Stimulated activated CD4-positive, alpha-beta T cell treated with anti-CD3 and anti-CD28 coated beads, Interleukin-1b, Interleukin-23, amount 100 ng/mL, for 24 hours (primary cell): ENCODE results near the gene UGT1A8.

Experiments used
- DNase-seq, 4 experiments: peaks; one replicate each; pipeline ENCODE4 v3.0.0-alpha.2; 2020; ENCODE audit warnings: low read depth in 4 of 4, low spot score in 1 of 4

The UGT1A8 gene

GRCh38 chr2:233799087-233799665 is 181.7 kb downstream of the UGT1A8 start:
- no peak for DNase-seq

- no peak for DNase-seq
These were observed 182.3 kb downstream of the UGT1A8 start for GRCh38 chr2:233799716-233800115.

- DNase-seq = no peak
These were observed 182.8 kb downstream of the UGT1A8 start for GRCh38 chr2:233800208-233800607.

GRCh38 chr2:233801357-233802131 is 184.1 kb downstream of the UGT1A8 start:
- no peak for DNase-seq

DNA sequence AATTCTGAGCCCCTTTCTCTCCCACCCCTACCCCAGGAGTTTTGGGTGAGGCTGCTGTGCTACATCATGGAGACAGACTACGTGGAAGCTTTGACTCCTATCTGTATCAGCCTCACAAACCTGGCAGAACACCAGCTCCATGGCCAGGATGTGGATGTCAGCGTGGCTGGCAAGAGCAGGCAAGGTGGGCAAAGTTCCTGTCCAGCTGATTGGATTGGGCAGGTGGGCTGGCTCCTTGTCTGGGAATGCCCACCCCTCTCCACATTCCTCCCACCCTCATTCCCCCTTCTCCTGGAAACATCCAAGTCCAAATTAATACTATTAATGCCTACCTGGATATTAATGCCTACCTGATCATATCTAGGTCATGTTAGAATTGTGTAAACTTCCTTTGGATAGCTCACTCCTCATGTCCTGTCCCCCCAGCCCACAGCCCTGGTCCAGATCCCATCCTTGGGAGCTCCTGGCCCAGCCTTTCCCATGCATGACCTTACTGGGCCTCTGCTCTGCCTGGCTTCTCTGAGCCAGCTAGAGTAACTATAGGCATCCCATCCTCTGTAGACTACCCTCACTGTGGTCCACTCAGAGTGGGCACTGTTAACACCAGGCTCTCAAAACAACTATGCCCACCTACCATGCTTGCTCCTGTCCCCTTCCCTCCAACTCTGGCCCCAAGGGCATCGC is 184.8 kb downstream of the UGT1A8 start:
- DNase-seq = no peak

GRCh38 chr2:233803292-233803911 is 186.0 kb downstream of the UGT1A8 start:
- DNase-seq = no peak

DNA sequence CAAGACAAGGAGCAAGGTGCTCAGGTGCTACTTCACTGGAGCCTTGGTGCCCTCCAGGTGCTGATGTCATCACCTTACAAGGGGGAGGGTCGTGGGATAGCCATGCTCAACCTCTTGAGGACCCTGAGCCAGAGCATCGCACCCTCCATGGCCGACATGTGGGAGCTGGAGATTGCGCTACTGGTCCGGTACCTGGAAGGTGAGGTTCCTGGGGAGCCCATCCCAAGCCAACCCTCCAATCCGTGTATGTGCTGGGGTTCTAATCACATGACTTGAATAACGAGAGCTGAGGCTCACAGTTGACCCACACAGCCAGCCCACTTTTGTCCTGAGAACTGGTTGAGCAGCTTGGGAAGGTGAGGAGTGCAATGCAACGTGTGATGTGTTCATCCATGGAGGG is 186.6 kb downstream of the UGT1A8 start:
- DNase-seq = no peak

DNA sequence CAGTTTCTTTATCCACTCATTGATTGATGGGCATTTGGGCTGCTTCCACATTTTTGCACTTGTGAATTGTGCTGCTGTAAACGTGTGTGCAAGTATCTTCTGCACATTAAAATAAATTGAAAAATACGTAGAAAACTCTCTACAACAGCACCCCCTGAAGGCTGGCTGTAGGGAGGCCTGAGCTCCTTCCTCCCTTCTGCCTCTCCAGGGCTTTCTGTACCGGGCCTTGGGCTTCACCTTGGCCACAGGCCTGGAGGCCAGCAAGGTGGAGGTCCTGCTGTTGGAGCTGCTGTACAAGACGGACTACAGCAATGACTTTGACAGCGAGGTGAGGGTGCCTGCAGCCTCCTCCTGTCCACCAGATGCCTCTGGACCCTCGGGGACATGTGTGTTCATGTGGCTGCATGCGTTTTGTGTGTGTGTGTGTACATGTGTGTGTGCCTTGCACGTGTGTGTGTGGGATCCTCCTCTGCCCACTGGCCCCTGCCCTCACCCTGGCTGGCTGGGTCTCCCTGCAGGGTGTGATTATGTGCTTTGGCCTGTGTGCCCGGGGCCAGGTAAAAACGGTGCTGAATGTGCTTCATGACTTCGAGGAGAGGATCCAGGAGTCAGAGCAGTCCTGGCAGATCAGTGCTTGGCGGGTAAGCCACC is 189.9 kb downstream of the UGT1A8 start:
- no peak for DNase-seq

DNA sequence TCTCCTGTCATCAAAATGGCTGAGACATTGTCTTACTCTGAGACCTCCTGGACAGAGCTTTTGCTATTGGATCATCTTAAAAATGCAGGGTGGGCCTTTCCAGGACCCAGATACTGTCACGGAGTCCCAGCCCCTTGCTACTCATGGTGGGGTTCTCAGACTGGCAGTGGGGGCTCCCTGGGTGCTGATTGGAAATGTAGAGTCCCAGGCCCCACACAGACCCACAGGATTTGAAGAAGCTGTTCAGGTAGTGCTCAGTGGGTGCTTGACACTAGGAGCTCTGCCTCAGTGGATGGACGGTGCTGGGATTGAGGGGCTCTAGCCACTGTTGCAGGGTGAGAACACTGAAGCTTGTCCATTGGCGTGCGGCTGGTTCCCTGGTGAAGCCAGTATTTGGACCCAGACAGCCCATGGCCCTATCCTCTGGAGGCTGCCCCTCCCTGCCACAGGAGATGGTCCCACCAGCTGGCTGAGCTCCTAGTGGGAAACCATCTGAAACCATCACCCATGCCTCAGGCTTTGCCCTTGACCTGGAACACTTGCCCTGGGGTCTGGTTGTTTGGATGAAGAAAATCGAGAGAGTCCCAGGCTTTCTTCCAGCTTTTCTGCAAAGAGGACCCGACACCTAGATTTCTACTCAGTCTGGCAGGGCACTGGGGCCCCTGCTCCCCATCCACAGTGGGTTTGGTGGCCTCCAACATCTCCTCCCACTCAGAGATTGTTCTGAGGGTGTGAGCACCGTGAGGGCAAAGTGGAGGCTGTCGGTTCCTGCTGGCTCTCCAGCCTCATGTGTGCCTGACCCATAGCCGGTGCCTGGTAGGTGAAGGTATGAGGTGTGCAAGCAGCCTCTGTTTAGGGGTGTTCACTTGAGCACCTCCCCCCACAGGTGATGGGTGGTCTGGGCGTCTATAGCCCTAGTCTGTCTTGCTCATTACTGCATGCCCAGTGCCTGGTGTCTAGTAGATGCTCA is 190.8 kb downstream of the UGT1A8 start:
- no peak for DNase-seq

- DNase-seq = no peak
These were observed 193.0 kb downstream of the UGT1A8 start for GRCh38 chr2:233810385-233810784.

GRCh38 chr2:233811087-233811486 is 193.7 kb downstream of the UGT1A8 start:
- no peak for DNase-seq

DNA sequence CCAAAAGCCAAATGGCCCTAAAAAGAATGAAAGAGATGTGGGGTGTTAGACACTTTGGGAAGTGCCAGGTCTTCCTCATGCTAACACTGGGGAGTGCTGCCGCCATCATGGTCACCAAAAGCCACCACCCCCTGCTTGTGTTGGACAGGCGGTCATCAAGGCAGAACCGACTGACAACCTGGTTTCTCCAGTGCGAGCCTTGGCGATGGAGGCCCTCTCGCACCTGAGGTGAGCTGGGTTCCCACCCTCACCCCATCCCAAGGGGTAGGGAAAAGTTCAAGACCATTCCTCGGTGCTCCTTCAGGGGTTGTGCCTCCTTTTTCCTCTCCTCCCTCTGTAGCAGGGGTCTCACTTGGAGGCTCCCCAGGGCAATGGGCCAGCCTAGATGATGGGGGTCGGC is 194.3 kb downstream of the UGT1A8 start:
- no peak for DNase-seq

- DNase-seq = no peak
These were observed 196.0 kb downstream of the UGT1A8 start for GRCh38 chr2:233813236-233814055.

DNA sequence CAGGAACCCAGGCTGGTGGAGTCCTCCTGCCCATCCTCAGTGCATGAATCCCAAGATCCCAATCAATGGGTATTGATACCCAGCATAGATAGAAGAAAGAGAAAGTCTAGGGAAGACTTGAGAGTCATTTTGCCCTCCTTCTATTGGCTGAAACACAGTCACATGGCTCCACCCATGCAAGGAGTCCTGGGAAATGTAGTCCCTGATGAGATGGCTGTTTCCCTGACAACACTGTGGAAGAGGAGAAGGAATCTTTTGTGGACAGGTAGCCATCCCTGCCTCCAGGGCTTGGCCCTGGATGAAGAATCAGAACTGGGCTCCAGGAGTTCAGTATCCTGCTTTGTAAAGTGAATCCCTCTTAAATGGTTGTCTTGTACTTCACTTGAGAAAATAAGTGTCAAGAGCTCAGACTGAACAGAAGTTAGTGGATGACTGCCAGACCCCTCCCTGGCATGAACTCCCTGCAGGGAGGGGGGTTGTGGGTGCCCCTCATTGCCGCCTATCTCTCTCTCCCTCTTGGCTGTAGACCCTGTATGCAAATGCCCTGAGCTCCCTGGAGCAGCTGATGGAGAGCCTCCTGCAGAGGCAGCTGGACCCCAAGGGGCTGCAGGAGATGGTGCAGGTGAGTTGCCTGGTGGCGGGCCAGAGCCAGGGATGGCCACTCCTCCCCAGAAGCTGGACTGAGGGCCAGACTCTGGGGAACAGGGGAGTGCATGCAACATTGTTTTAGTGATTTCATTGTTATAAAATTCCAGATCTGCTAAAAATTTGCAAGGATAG is 196.8 kb downstream of the UGT1A8 start:
- DNase-seq = no peak

GRCh38 chr2:233815861-233816260 is 198.4 kb downstream of the UGT1A8 start:
- no peak for DNase-seq

DNA sequence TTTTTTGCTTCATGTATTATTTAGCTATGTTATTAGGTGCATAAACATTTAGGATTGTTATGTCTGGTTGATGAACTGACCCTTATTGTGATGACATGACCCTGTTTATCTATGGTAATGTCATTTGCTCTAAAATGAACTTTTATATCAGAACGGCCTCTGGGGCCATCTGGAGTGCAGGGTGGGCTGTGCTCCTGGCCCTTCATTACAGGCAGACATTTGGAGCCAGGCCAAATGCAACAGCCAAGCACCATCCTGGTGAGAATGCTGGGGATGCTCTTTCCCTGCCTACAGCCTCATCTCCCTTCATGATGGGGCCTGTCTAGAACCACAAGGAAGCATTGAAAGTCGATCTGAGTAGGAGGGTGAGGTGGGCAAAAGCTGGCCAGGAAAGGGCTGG is 198.9 kb downstream of the UGT1A8 start:
- DNase-seq = no peak

GRCh38 chr2:233816771-233817170 is 199.3 kb downstream of the UGT1A8 start:
- no peak for DNase-seq

DNA sequence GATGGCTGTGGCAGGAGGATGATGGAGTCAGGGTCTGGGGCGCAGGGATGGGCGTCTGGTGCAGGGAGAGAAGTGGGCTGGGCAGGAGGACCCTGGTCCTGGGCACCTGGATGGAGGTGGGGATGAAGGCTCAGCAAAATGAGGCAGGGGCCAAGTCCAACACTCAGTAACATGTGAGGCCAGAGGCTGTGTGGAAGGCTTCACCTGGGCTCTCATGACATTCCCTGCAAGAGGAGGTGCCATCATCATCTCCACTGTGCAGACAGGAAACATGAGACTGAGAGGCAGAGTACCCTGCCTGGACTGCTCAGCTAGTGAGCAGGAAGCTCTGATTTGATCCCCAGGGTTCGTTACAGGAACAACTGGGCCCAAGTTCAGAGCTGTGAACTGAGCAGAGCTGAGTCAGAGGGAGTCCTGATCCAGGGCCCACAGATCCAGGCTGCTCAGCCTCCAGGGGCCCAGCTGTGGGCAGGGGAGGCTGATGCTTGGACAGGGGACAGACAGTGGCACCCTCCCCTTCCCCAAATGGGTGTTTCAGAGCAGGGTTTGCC is 200.0 kb downstream of the UGT1A8 start:
- DNase-seq = no peak
